GM21526 (cell line): ENCODE data around the gene UBE2M.
A peak's percentile ranks its signal among the peaks of the same experiment; 100 is the strongest.

Experiments used
- ATAC-seq: cut with Tn5 transposase; IDR thresholded peaks from one replicate; pipeline ENCODE4 v1.9.1; 2021; ENCODE audit warnings: moderate library complexity; ENCODE audit not compliant: unreplicated experiment, low FRiP score

The UBE2M gene

GRCh38 chr19:58556622-58557220 lies 1.7 kb downstream of the UBE2M start:
- ATAC-seq = no peak

DNA sequence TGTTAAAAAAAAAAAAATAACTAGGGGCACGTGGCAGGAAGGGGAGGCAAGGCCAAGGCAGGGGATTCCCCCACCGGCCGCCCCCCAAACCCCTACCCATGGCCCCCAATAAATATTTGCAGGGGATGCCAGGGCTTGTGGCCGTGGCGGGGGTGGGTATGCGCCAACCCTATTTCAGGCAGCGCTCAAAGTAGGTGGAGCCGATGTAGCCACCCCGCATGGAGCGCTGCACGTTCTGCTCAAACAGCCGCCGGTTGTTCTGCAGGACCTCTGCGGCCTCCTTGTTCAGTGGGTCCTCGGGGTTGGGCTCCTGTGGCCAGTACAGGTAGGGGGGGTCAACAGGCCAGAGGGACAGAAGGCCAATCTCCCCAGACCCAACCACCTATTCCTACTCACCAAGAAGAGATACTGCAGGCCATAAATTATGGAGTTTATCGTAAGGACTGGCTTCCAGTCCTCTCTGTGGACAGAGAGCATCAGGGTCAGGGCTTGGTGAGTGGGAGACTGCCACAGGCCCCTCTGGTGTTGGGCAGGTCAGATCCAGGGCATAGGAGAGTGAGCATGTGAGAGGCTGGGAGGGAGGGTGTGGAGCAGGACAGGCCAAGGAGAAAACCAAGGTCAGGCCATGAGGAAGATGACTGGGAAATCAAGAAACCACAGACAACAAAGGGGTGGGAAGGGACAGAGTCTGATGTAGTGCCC lies 2.3 kb downstream of the UBE2M start:
- no peak for ATAC-seq

DNA sequence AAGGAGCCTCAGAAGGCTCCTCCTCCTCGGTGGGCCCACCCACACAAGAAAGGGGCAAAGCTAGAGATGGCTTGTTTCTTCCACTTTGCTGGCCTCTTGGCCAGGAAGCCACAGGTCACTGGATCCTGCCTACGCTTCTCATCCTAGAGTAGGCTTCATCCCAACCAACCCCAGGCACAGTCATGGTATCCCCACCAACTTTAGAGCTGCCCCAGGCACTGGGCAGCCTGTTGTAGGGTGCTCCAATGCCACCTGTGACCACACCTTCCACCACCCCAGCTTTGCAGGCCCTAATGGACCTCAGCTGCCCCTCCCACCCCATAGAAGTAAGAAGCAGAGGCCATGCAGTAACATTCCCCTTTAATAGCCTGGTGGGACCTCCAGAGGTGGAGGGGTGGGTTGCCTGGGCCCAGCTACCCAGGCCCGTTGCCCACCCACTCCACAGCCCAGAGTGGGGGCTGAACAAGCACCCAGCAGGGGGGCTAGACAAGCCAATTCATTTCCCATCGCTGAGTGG lies 3.0 kb downstream of the UBE2M start:
- no peak for ATAC-seq

GRCh38 chr19:58554494-58555368 lies 3.7 kb downstream of the UBE2M start, which contains the start of gene CHMP2A:
Gene CHMP2A, minus strand, starts transcription at chr19:58555105. Its CDS starts 893 bp downstream, at chr19:58554212.
- peak; percentile 37 for ATAC-seq

DNA sequence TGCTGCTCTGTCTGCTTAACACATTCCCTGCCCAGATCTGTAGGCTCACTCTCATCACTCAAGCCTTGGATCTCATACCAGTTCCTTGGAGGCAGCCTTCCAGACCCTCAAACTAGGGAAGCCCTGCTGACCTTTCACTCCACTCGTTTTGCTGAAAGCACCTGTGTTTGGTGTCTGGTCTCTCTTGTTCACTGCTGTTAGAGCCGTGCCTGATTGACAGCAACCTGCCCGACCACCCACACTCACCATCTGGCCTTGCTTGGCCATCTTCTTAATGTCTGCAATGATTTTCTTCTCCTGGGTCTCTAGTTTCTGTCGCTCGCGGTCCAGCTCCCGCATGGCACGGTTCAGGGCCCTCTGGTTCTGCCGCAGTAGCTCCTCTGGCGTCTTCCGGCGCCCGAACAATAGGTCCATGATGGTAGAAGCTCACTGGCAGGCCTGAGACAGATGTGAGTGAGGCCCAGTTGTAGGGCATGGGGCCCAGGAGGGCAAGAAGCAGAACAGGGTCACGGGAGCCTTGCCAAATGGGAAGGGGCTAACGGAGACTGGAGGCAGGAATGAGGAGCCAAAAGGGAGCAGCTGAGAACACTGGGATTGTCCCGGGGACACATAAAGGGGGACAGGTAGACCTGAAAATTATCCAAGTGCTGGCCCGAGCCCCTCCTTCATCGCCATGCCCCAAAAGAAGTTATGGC lies 4.5 kb downstream of the UBE2M start:
- ATAC-seq = no peak

DNA sequence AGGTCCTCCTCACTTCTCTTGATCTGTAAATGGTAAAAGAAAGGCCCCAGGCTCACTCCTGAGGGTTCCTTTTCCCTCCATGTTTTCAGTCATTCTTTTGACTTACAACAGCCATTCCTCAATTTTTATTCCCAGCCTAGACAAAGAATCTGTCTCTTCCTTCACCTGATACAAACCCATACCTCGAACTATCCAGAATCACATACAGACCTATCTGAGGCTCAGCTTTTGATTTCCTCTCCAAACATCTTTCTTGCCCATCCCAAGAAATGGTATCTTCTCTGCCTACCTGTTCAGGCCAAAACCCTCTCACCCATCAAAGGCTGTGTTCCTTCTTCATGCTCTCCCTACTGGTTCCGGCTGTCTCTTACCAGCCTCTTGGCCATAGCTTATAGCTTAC lies 5.8 kb downstream of the UBE2M start:
- no peak for ATAC-seq

DNA sequence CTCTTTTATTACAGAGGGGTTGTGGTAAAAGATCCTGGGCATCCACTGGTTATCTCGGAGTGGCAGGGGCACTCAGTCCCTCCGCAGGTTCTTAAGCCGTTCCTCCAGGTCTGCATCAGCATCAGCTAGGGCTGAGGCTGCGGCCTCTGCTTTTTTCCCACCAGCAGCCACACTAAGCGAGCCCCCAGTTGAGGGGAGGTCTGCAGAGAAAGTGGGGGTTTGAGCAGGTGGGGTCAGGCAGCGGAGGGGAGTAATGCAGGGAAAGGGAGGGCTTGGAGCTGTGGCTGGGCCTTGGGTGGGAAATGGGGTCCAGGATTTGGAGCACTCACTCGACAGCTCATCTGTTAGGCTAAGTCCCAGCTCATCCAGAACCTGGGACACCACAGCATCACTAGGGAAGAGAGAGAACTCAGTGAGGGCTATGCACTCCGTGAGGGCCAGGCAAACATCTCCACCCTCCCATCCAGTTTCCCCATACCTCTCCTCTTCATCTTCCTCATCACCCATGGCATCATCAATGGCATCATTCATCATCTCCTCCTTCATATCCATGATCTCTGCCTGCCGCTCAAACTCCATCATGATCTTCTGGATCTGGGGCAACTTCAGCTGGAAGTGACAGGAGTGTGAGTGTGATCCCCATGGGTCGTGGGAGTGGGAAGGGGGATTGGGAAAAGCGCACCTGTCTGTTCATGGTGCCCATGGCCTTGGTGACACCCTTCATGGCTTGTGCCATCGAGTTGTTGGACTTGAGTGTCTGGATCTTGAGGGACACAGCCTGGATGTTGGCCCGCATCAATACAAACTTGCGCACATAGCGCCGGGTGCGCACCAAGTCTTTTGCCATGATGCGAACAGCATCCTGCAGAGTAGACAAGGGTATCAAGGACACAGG lies 6.6 kb downstream of the UBE2M start:
- no peak for ATAC-seq

- ATAC-seq = no peak
These were observed 7.3 kb downstream of the UBE2M start for GRCh38 chr19:58551123-58551497.

GRCh38 chr19:58550362-58551122 lies 7.9 kb downstream of the UBE2M start:
- ATAC-seq = no peak

- ATAC-seq = no peak
These were observed 8.6 kb downstream of the UBE2M start for GRCh38 chr19:58549664-58550361.

DNA sequence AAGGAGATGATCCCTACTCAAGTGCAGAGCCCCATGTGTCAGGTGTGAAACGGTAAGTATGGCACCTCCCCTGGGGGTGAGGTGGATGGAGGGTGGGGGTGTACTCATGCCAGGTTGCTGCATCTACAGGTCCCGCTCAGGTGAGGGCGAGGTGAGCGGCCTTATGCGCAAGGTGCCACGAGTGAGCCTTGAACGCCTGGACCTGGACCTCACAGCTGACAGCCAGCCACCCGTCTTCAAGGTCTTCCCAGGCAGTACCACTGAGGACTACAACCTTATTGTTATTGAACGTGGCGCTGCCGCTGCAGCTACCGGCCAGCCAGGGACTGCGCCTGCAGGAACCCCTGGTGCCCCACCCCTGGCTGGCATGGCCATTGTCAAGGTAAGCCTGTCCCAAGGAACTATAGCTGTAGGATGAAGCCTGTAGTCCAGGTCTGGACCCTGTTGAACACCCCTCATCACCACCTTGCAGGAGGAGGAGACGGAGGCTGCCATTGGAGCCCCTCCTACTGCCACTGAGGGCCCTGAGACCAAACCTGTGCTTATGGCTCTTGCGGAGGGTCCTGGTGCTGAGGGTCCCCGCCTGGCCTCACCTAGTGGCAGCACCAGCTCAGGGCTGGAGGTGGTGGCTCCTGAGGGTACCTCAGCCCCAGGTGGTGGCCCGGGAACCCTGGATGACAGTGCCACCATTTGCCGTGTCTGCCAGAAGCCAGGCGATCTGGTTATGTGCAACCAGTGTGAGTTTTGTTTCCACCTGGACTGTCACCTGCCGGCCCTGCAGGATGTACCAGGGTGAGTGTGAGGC lies 9.3 kb downstream of the UBE2M start:
- ATAC-seq = no peak

GRCh38 chr19:58547323-58548312 lies 10.8 kb downstream of the UBE2M start:
- ATAC-seq = no peak

DNA sequence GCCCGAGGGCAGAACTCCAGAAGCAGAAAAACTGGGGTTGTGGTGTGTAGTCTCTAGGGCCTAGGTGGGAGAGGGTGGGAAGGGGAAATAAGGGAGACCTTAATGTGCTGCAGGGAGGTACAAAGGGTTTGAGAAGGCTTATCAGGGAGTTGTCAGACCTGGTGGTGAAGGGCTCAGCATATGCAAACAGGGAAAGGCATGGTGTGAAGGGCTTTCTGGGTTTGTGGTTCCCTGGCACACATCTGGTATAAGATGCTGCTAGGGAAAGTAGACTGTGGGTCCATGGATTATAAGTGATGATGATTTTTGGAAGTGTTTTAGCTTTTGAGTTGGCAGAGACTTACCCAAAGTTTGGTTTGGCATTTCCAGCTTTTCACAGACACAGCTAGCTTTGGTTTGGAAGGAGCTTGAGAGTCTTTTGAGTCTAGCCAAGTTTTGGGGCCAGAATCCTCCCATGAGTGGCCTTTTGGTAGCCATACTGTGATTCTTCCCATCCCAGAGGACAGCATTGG lies 12.3 kb downstream of the UBE2M start:
- ATAC-seq = no peak

DNA sequence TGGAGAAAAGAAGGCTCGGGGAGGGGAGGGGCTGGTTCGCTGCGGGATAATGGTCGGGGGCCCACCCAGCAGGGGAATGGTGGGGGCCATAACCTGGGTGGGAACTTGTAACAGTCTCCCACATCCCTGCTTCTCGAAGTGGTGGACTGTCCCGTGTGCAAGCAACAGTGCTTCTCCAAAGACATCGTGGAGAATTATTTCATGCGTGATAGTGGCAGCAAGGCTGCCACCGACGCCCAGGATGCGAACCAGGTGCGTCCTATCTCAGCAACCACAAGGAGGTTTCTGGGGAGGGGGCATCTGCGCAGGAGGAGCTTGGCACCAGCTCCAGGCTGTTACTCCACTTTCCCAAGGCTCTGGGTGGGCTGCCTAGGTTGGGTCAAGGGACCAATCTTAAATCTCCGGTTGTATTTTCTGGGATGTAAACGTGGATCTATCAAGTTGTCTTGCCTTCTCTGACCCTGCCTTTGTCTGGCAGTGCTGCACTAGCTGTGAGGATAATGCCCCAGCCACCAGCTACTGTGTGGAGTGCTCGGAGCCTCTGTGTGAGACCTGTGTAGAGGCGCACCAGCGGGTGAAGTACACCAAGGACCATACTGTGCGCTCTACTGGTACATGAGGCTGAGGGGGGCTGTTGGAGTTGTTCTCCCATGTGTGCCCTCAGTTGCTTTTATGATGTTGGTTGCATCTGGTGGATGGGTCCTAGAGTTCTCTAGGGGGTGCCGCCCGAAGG lies 13.0 kb downstream of the UBE2M start:
- no peak for ATAC-seq

DNA sequence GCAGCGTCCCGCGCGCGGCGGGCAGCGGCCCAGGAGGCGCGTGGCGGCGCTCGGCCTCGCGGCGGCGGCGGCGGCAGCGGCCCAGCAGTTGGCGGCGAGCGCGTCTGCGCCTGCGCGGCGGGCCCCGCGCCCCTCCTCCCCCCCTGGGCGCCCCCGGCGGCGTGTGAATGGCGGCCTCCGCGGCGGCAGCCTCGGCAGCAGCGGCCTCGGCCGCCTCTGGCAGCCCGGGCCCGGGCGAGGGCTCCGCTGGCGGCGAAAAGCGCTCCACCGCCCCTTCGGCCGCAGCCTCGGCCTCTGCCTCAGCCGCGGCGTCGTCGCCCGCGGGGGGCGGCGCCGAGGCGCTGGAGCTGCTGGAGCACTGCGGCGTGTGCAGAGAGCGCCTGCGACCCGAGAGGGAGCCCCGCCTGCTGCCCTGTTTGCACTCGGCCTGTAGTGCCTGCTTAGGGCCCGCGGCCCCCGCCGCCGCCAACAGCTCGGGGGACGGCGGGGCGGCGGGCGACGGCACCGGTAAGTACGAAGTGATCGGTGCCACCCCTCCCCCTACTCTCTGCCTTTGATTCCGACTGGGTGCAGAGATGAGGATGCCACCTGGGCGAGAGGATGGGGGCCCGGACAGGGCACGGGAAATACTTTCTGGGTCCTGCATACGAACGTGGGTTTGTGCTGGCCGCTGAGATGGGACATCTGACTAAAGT lies 13.7 kb downstream of the UBE2M start:
- ATAC-seq = peak; percentile 35
